ENCODE results near the gene RSPRY1.
"Not testable (repeated sequence)": the region's sequence is repeated elsewhere in the genome, so short reads cannot be mapped to it uniquely, and the experiment has no call there.

The RSPRY1 gene

GRCh38 chr16:57252148-57252721 lies 66.1 kb downstream of the RSPRY1 start:
- no peak for DNase-seq (ENCODE audit: low read depth in 4 of 4, low spot score in 1 of 4)

GRCh38 chr16:57253466-57253865 lies 67.3 kb downstream of the RSPRY1 start:
- no peak for DNase-seq (ENCODE audit: low read depth in 4 of 4, low spot score in 1 of 4)

- DNase-seq (ENCODE audit: low read depth in 4 of 4, low spot score in 1 of 4): no peak
Observed at GRCh38 chr16:57255686-57256415, 69.7 kb downstream of the RSPRY1 start.

GRCh38 chr16:57256601-57257395 lies 70.7 kb downstream of the RSPRY1 start:
- DNase-seq (ENCODE audit: low read depth in 4 of 4, low spot score in 1 of 4): no peak

- no peak for DNase-seq (ENCODE audit: low read depth in 4 of 4, low spot score in 1 of 4)
Observed at GRCh38 chr16:57257455-57258070, 71.4 kb downstream of the RSPRY1 start.

GRCh38 chr16:57258226-57258909 lies 72.2 kb downstream of the RSPRY1 start:
- no peak for DNase-seq (ENCODE audit: low read depth in 4 of 4, low spot score in 1 of 4)

GRCh38 chr16:57258910-57259475 lies 72.9 kb downstream of the RSPRY1 start:
- no peak for DNase-seq (ENCODE audit: low read depth in 4 of 4, low spot score in 1 of 4)

GRCh38 chr16:57260294-57260929 lies 74.3 kb downstream of the RSPRY1 start:
- no peak for DNase-seq (ENCODE audit: low read depth in 4 of 4, low spot score in 1 of 4)

- DNase-seq (ENCODE audit: low read depth in 4 of 4, low spot score in 1 of 4): no peak
Observed at GRCh38 chr16:57261806-57262205, 75.7 kb downstream of the RSPRY1 start.

- no peak for DNase-seq (ENCODE audit: low read depth in 4 of 4, low spot score in 1 of 4)
Observed at GRCh38 chr16:57262841-57263540, 76.9 kb downstream of the RSPRY1 start.

GRCh38 chr16:57263541-57264351 lies 77.6 kb downstream of the RSPRY1 start:
- no peak for DNase-seq (ENCODE audit: low read depth in 4 of 4, low spot score in 1 of 4)

GRCh38 chr16:57264381-57264780 lies 78.3 kb downstream of the RSPRY1 start:
- no peak for DNase-seq (ENCODE audit: low read depth in 4 of 4, low spot score in 1 of 4)

- DNase-seq (ENCODE audit: low read depth in 4 of 4, low spot score in 1 of 4): no peak
Observed at GRCh38 chr16:57264950-57265371, 78.8 kb downstream of the RSPRY1 start.

- no peak for DNase-seq (ENCODE audit: low read depth in 4 of 4, low spot score in 1 of 4)
Observed at GRCh38 chr16:57265850-57266530, 79.9 kb downstream of the RSPRY1 start.

GRCh38 chr16:57266531-57267260 lies 80.6 kb downstream of the RSPRY1 start:
- DNase-seq (ENCODE audit: low read depth in 4 of 4, low spot score in 1 of 4): no peak

- not testable (repeated sequence) for DNase-seq (ENCODE audit: low read depth in 4 of 4, low spot score in 1 of 4)
Observed at GRCh38 chr16:57267343-57267742, 81.2 kb downstream of the RSPRY1 start.

All from stimulated activated CD4-positive, alpha-beta T cell treated with anti-CD3 and anti-CD28 coated beads, Interleukin-1b, Interleukin-23, amount 100 ng/mL, for 24 hours (primary cell).